CD4-positive, CD25-positive, alpha-beta regulatory T cell (primary cell): Measurements from ENCODE around the gene PPP1R3F. TPM values are rescaled to one million over a fixed set of nuclear protein-coding genes. Genes with fewer than 3 reads are reported as not detected.
A peak's percentile ranks its signal among the peaks of the same experiment; 100 is the strongest.

Source experiments
- ATAC-seq, 2 donors: fragments of 150-1000 bp; cut with Tn5 transposase; one replicate each; pipeline ENCODE4 v1.10.0; 2021; ENCODE audit warnings: low read depth in 2 of 2, moderate number of reproducible peaks in 2 of 2, moderate library complexity in 1 of 2
- DNase-seq, 3 donors: peaks; one replicate each; pipeline versions ENCODE4 v3.0.0 to v3.0.0-alpha.2; 2012 to 2022; ENCODE audit warnings: mixed read lengths in 1 of 3
- H3K27ac ChIP-seq: one replicate; pipeline ENCODE4 v1.7.0; 2013; ENCODE audit warnings: mild to moderate bottlenecking, low read length; ENCODE audit not compliant: insufficient read depth, poor library complexity, severe bottlenecking
- H3K27me3 ChIP-seq: one replicate; pipeline ENCODE4 v1.7.0; 2013; ENCODE audit warnings: low read length; ENCODE audit not compliant: control insufficient read depth, insufficient read depth
- H3K36me3 ChIP-seq: one replicate; pipeline ENCODE4 v1.7.0; 2013; ENCODE audit warnings: mild to moderate bottlenecking, low read length, moderate library complexity; ENCODE audit not compliant: control insufficient read depth, insufficient read depth
- H3K4me1 ChIP-seq: 2 replicates; pipeline ENCODE4 v1.7.0; 2013; ENCODE audit warnings: mild to moderate bottlenecking, low read length; ENCODE audit not compliant: insufficient read depth, control insufficient read depth, poor library complexity, severe bottlenecking
- H3K4me3 ChIP-seq: one replicate; pipeline ENCODE4 v1.7.0; 2013; ENCODE audit warnings: low read depth, mild to moderate bottlenecking, low read length, moderate library complexity
- H3K9me3 ChIP-seq, 2 experiments: 1 replicate in 1 of 2; 2 replicates in 1 of 2; pipeline ENCODE4 v1.7.0; 2013; ENCODE audit warnings: low read length in 2 of 2, mild to moderate bottlenecking in 1 of 2, moderate library complexity in 1 of 2; ENCODE audit not compliant: control insufficient read depth in 2 of 2
- H3K27ac Mint-ChIP-seq, 3 donors: one replicate each; pipeline ENCODE4 v1.8.0; 2020 to 2022; ENCODE audit warnings: mild to moderate bottlenecking in 3 of 3, mixed read lengths in 3 of 3, moderate library complexity in 2 of 3
- H3K27me3 Mint-ChIP-seq: one replicate; pipeline ENCODE4 v1.8.0; 2022; ENCODE audit warnings: mild to moderate bottlenecking, mixed read lengths
- H3K36me3 Mint-ChIP-seq: one replicate; pipeline ENCODE4 v1.8.0; 2020; ENCODE audit warnings: mixed read lengths
- H3K4me1 Mint-ChIP-seq, 4 donors: one replicate each; pipeline ENCODE4 v1.8.0; 2020 to 2022; ENCODE audit warnings: mixed read lengths in 4 of 4, mild to moderate bottlenecking in 1 of 4
- H3K4me3 Mint-ChIP-seq, 4 donors: one replicate each; pipeline ENCODE4 v1.8.0; 2020 to 2022; ENCODE audit warnings: mild to moderate bottlenecking in 4 of 4, mixed read lengths in 4 of 4, moderate library complexity in 3 of 4
- H3K9me3 Mint-ChIP-seq, 7 donors: one replicate each; pipeline ENCODE4 v1.8.0; 2020 to 2022; ENCODE audit warnings: mixed read lengths in 7 of 7, mild to moderate bottlenecking in 3 of 7, moderate library complexity in 2 of 7
- polyA plus RNA-seq, 4 donors: library from polyadenylated mRNA; unstranded; fragments of 300-500 nt; fragmentation: Illumina TruSeq; gene quantifications; one replicate each; pipeline ENCODE4 v1.2.3, GENCODE V29; 2021
- total RNA-seq: library from RNA; stranded (reverse); gene quantifications from one replicate; pipeline ENCODE4 v1.2.3, GENCODE V29; 2022

Gene PPP1R3F
- total and polyA plus RNA-seq, 5 donors from 2014 or later: 11.8 to 28.0 (median 15.6) TPM

DNA sequence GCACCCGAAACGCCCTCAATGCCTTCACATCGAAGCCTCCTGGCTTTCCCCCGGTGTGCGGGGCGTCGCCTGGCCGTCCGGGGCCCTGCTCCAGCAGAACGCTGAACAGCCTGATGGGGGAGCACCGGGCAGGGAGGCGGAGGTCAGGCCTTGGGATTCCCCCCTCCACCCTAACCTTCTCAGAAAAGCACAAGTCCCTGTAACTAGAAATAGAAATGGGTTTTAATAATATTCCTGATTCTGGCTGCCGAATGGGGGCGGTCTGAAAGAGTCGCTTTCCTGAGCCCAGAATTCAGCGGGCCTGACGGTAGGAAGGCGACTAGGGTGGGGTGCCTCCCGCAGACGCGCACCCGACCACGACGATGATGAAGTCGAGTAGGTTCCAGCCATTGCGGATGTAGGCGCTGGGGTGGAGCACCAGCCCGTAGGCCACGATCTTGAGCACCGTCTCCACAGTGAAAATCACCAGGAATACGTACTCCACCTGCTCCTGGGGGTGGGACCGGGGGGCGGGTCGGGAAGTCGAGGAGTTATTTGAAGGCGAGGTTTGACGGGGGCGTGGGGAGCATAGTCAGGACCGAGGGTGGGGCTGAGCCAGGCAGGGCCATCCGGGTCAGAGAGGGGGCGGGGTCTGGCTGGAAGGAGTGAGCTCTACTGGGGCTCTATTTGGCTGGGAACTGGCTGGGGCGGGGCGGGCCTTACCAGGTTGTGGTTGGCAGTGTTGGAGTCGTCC is 38.9 kb upstream of the PPP1R3F start:
- Histone ChIP-seq H3K9me3 (no peaks in the 10 kb centered on the region), H3K27me3 (no peaks in the 10 kb centered on the region), H3K36me3 (no peaks in the 10 kb centered on the region), H3K27ac (peak overlapping the region; percentile 61), H3K4me3 (no peak overlapping the region), H3K4me1 (peaks cover 9% of the 10 kb centered on the region)
- ATAC-seq (peak; percentile 52 to 57), DNase-seq (peak; percentile 34 to 71 (median 51))
- peak overlapping the region; percentile 74 to 87 (median 84) for H3K4me3 Mint-ChIP-seq
- peaks cover 2 to 28% (median 6%) of the 10 kb centered on the region in 4 donors for H3K4me1 Mint-ChIP-seq
- no peaks in the 10 kb centered on the region for H3K27me3 Mint-ChIP-seq
- H3K27ac Mint-ChIP-seq: peak overlapping the region; percentile 76 to 88 (median 85)
- no peaks in the 10 kb centered on the region for H3K9me3 Mint-ChIP-seq
- H3K36me3 Mint-ChIP-seq: no peaks in the 10 kb centered on the region

DNA sequence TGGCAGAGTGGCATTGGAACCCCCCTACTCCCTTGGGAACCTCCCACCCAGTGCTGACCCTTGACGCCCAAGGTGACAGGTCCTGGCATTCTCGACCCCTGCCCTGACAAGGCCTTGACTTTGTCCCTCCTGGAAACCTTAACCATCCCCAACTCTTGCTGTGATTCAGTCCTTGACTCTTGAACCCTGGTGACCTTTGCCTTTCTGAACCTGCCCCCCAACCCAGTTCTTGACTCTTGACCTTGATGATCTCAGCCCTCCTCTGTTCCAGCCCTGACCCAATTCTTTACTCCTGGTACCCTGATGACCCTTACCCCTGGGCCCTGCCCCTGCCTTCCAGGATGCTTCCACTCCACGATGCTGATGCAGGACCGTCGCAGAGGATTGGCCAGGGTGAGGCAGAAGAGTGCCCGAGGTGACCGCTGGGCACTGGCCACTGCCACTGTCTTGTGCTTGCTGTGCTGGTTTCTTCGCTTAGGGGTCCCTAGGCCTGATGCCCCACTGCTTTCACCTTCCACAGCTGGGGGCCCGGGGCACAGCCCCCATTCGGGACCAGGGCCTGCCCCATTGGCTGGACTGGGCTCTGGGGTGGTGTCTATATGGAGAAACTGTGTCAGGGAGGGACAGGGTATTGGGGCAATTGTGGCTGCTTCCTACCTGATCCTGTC is 38.1 kb upstream of the PPP1R3F start:
- no peaks in the 10 kb centered on the region for H3K36me3 ChIP-seq
- Mint-ChIP-seq H3K4me1 (peaks cover 2 to 32% (median 7%) of the 10 kb centered on the region in 4 donors), H3K27ac (peak overlapping the region in 2 of 3 donors; percentile 67 to 76), H3K36me3 (no peaks in the 10 kb centered on the region), H3K4me3 (peak overlapping the region; percentile 69 to 86 (median 78)), H3K27me3 (no peaks in the 10 kb centered on the region), H3K9me3 (no peaks in the 10 kb centered on the region)
- no peak overlapping the region for H3K4me3 ChIP-seq
- DNase-seq (no peak), ATAC-seq (no peak)
- H3K27ac ChIP-seq: peak overlapping the region; percentile 61
- H3K27me3 ChIP-seq: no peaks in the 10 kb centered on the region
- H3K4me1 ChIP-seq: peaks cover 14% of the 10 kb centered on the region
- no peaks in the 10 kb centered on the region for H3K9me3 ChIP-seq

DNA sequence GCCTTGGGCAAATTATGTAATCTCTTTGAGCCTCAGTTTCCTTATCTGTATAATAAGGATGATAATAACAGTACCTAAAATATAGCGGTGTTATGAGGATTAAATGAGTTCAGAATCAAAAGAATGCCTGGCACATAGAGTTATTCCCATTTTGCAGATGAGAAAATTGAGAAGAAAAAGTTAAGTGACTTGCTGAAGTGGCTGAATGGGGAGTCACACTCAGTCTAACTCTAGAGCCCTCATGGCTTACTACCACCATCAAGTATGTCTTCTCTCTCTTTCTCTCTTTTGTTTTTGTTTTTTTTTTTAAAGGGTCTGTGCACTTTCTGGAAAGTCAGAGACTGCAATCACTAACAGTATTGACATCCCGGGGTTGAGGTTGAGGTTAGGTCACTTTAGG is 37.1 kb upstream of the PPP1R3F start:
- Histone ChIP-seq H3K36me3 (no peaks in the 10 kb centered on the region), H3K4me3 (no peak overlapping the region), H3K27me3 (no peaks in the 10 kb centered on the region), H3K9me3 (no peaks in the 10 kb centered on the region), H3K27ac (no peak overlapping the region), H3K4me1 (peaks cover 24% of the 10 kb centered on the region)
- Mint-ChIP-seq H3K4me1 (peaks cover 8 to 43% (median 14%) of the 10 kb centered on the region in 4 donors), H3K36me3 (no peaks in the 10 kb centered on the region), H3K4me3 (peak overlapping the region in 2 of 4 donors; percentile 71 to 86), H3K27me3 (no peaks in the 10 kb centered on the region), H3K27ac (no peak overlapping the region), H3K9me3 (no peaks in the 10 kb centered on the region)
- ATAC-seq: no peak
- DNase-seq: no peak

DNA sequence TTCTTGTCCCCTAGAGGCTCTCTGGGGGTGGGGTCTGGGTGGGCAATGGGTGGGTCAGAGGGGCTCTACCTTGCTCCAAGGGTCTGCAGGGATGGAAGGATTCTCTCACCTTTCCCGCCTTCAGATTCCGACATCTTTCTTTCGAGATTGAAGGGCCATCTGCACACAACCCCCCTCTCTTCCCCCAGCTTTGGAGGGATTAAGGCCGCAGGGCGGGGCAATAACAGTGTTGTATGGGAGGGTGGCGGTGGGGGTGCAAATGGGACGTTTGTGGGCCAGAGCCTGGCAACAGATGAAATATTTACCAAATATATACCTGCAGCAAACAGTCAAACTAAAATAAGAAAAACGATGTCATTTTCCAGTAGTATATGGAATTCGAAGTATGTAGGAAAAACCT is 36.4 kb upstream of the PPP1R3F start, which contains the start of gene CACNA1F:
TSS of gene CACNA1F (minus strand) at position 165 of the 400 bp plus-strand sequence. CDS start at position 134, 31 bp downstream.
- DNase-seq (no peak), ATAC-seq (no peak)
- Histone ChIP-seq H3K4me1 (peaks cover 24% of the 10 kb centered on the region), H3K36me3 (no peaks in the 10 kb centered on the region), H3K27me3 (no peaks in the 10 kb centered on the region), H3K4me3 (no peak within 1 kb of the TSS), H3K27ac (no peak within 1 kb of the TSS), H3K9me3 (no peaks in the 10 kb centered on the region)
- Mint-ChIP-seq H3K4me3 (peak within 1 kb of the TSS in 3 of 4 donors; percentile 22 to 86 (median 71)), H3K27me3 (no peaks in the 10 kb centered on the region), H3K9me3 (no peaks in the 10 kb centered on the region), H3K36me3 (no peaks in the 10 kb centered on the region), H3K27ac (no peak within 1 kb of the TSS), H3K4me1 (peaks cover 8 to 43% (median 14%) of the 10 kb centered on the region in 4 donors)

DNA sequence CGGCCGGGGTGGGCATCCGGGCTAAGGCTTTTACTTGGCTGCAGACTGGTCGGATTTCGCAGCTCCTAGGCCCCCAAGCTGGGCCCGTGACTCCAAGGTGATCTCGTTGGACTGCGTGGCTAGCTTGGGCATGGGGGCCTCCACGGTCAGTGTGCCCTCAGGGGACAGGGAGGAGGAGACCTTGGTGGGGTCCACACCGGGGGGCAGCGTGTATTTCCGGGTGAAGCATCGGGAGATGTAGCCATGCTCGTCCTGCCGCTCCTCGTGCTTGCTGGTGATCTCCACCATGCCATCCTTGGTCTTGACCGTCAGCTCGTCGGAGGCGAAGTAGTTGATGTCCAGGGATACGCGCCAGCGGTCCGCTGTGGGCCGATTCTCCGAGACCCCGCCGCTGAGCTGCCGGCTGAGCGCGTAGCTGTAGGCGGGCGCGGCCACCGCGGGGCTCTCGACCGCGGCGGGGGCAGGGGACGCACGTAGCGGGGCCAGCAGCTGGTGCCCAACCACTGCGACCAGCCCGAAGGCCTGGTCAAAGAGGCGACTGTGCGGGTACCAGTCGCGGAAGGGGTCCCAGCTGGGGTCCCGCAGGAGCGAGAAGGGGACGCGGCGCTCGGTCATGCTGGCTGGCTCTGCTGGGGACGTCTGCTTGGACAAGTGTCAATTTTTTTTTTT is 35.6 kb upstream of the PPP1R3F start:
- Mint-ChIP-seq H3K36me3 (no peaks in the 10 kb centered on the region), H3K4me3 (peak overlapping the region in 1 of 4 donors; percentile 48), H3K4me1 (peaks cover 8 to 49% (median 14%) of the 10 kb centered on the region in 4 donors), H3K27ac (no peak overlapping the region), H3K9me3 (no peaks in the 10 kb centered on the region), H3K27me3 (no peaks in the 10 kb centered on the region)
- H3K4me1 ChIP-seq: peaks cover 24% of the 10 kb centered on the region
- H3K4me3 ChIP-seq: no peak overlapping the region
- no peaks in the 10 kb centered on the region for H3K27me3 ChIP-seq
- no peaks in the 10 kb centered on the region for H3K9me3 ChIP-seq
- no peak for DNase-seq
- no peak overlapping the region for H3K27ac ChIP-seq
- H3K36me3 ChIP-seq: no peaks in the 10 kb centered on the region
- no peak for ATAC-seq

- Mint-ChIP-seq H3K36me3 (no peaks in the 10 kb centered on the region), H3K4me1 (peaks cover 10 to 45% (median 19%) of the 10 kb centered on the region in 4 donors), H3K4me3 (peak overlapping the region; percentile 56 to 88 (median 72)), H3K27ac (peak overlapping the region in 2 of 3 donors; percentile 53 to 65), H3K9me3 (no peaks in the 10 kb centered on the region), H3K27me3 (no peaks in the 10 kb centered on the region)
- H3K4me3 ChIP-seq: peak overlapping the region; percentile 41
- peak overlapping the region; percentile 1 for H3K27ac ChIP-seq
- ATAC-seq (no peak), DNase-seq (no peak)
- H3K9me3 ChIP-seq: no peaks in the 10 kb centered on the region
- H3K27me3 ChIP-seq: no peaks in the 10 kb centered on the region
- no peaks in the 10 kb centered on the region for H3K36me3 ChIP-seq
- peaks cover 15% of the 10 kb centered on the region for H3K4me1 ChIP-seq
These were observed 32.5 kb upstream of the PPP1R3F start for GRCh38 chrX:49237060-49237459.

DNA sequence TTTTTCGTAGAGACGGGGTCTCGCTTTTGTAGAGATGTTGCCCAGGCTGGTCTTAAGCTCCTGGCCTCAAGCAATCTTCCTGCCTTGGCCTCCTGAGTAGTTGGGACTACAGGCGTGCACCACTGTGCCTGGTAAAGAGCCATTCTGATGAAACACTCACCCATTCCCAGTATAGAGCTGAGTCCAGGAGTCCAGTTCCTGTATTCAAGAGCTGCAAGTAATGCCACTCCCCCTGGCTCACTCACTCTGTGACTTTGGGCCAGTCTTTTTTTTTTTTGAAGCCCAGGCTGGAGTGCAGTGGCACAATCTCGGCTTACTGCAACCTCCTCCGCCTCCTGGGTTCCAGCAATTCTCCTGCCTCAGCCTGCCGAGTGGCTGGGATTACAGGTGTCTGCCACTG is 30.9 kb upstream of the PPP1R3F start:
- Mint-ChIP-seq H3K4me3 (peak overlapping the region in 1 of 4 donors; percentile 87), H3K27ac (peak overlapping the region in 1 of 3 donors; percentile 53), H3K36me3 (no peaks in the 10 kb centered on the region), H3K27me3 (no peaks in the 10 kb centered on the region), H3K4me1 (peaks cover 10 to 40% (median 19%) of the 10 kb centered on the region in 4 donors), H3K9me3 (no peaks in the 10 kb centered on the region)
- Histone ChIP-seq H3K4me1 (peaks cover 15% of the 10 kb centered on the region), H3K4me3 (no peak overlapping the region), H3K9me3 (no peaks in the 10 kb centered on the region), H3K36me3 (peaks cover 8% of the 10 kb centered on the region), H3K27me3 (no peaks in the 10 kb centered on the region), H3K27ac (no peak overlapping the region)
- DNase-seq (no peak), ATAC-seq (no peak)
